SW480 (cell line): ENCODE measurements around the gene TMED4.

Experiments used
- DNase-seq: peaks from one replicate; pipeline ENCODE4 v3.0.0-alpha.2; 2016; ENCODE audit warnings: low spot score

The TMED4 gene

DNA sequence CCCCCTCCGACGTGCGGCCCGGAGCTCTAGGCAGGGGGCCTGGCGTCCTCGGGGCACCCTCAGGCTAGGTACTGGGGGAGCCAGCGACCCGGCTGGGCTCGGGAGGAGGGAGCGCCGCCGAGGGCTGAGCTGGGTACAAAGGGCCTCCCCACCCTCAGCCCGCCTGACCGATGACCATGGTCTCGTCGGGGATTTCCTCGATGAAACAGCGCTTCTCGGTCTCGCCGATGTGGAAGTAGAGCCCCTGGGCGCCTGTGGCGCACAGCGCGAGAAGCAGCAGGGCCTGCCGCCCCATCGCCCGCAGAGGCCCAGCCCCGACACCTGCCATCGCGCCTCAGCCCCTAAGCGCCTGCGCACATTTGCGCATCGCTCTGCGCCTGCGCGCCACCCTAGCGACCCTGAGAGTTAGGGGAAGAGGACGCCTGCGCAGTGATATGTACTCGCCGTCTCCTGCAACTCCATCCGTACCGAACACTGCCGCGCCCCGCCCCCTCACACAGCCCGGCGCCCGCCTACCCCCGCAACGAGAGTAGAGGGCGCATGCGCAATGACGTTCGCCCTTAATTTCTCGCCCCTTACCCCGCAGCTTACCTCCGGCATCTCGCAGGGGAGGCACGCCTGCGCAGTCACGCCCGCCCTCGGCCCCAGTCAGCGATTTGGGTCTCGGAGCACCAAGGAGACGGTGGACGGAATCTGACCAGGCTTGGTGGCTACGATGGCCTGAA lies at the start of gene TMED4:
Gene TMED4, minus strand, starts transcription at position 353 of the 725 bp plus-strand sequence. Its CDS starts 25 bp downstream, at position 328.
- DNase-seq: peak; percentile 100

GRCh38 chr7:44631458-44632115 lies 49.6 kb upstream of the TMED4 start:
- no peak for DNase-seq

DNA sequence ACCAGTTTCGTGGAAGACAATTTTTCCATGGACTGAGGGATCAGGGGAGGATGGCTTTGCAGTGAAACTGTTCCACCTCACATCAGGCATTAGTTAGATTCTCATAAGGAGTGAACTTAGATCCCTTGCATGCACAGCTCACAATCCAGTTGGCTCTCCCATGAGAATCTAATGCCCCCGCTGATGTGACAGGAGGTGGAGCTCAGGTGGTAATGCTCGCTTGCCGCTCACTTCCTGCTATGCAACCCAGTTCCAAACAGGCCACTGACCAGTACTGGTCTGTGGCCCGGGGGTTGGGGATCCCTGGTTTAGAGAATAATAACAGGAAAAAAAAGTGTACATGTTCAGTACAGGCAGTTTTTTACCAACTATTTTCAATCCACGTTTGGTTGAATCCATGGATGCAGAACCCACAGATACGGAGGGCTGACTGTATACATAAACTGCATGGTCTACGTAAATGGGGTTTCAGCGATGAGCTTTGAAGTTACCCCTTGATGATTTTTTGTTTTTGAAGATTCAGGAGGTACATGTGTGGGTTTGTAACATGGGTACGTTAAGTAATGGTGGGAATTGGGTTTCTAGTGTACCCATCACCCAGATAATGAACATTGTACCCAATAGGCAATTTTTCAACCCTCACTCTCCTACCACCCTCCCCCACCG lies 48.9 kb upstream of the TMED4 start:
- DNase-seq: no peak

DNA sequence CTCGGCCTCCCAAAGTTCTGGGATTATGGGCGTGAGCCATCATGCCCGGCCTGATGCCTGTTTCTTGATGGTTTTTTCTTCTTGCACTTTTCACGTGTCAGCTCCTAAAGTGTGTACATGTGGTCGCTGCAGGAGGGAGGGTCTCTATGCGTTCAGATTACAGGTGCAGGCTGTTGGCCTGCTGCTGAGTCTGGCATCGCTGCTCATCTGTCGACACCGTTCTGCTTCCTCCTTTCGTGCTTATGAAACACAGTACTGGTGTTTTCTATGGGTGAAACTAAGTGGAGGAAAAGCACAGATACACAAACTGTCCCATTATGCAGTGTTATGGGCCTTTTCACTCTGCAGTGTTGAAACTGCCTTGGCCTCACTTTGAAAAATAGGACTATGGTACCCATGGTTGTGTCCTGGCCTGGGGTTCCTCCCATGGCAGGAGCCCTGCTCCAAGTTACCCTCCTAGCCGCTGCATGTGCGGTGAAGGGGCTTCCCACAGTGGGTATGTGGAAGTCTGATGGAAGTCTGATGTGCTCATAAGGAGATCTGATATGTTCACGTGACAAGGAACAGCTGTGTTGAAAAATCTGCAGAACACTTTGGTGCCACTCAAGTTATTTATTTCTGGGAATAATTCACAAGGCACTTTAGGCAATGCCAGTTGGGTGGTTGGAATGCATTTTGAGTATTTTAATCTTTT lies 47.9 kb upstream of the TMED4 start:
- no peak for DNase-seq

DNA sequence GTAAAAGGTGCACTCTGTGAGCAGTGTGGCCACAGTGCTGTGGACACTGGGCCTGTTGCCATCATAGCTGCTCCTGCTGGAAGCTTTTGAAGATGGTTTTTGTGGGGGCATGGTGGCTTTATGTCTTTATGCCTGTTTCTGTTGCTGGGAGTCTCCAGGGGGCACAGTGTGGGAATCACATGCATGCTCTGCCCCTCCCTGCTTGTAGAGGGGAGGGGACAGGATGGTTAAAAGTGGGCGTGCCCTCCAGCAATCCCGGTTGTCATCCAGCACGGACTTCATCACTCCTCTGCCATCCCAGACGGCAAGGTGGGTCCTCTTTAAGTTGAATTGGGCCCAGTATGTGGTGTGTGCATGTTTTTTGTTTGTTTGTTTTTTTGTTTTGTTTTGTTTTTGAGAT lies 44.6 kb upstream of the TMED4 start:
- no peak for DNase-seq

DNA sequence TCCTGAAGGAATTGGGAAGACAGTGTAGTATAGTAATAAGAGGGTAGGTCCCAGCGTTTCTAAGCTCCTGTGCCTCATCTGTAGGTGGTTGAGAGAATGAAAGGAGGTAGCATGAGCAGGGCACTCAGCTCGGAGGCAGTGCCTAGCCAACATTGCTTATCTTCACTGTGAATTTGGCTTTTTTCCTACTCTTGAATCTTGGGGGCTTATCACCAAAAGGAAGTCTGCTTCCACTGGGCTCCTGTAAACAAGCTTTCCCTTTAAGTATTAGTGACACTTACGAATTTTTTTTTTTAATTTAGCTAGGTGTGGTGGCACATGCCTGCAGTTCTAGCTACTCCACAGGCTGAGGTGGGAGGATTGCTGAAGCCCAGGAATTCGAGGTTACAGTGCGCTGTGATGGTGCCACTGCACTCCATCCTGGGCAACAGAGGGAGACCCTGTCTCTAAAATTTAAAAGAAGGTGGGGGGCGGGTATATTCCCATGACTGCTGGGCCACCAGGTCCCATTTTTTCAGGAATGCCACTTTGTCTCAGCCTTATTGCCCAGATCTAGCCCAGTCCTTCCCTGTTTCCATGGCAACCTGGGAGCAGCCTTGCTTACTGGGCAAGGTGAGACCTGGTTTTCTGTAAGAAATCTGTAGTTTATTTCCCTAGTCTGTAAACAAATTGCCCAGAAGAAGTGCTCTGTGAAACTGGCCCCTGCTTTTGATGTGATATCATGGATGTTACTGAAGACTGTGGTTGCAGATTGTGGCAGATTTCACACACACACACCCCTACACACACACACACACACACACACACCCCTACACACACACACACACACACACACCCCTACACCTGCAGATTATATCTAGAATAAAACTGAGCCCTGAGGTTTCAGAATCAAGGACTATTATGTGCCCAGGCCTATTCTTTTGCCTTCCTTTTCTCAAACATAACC lies 43.8 kb upstream of the TMED4 start:
- no peak for DNase-seq

DNA sequence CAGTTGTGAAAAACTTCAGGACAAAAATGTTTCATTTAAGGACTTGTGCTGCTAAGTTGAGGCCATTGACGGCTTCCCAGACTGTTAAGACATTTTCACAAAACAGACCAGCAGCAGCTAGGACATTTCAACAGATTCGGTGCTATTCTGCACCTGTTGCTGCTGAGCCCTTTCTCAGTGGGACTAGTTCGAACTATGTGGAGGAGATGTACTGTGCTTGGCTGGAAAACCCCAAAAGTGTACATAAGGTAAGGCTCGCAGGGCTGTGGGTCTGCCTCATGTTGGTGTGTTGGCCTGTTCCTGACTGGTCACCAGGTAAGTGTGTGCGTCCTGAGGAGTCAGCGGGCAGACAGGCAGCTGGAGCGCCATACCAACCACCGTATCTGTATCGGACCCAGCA lies 42.3 kb upstream of the TMED4 start:
- no peak for DNase-seq

DNA sequence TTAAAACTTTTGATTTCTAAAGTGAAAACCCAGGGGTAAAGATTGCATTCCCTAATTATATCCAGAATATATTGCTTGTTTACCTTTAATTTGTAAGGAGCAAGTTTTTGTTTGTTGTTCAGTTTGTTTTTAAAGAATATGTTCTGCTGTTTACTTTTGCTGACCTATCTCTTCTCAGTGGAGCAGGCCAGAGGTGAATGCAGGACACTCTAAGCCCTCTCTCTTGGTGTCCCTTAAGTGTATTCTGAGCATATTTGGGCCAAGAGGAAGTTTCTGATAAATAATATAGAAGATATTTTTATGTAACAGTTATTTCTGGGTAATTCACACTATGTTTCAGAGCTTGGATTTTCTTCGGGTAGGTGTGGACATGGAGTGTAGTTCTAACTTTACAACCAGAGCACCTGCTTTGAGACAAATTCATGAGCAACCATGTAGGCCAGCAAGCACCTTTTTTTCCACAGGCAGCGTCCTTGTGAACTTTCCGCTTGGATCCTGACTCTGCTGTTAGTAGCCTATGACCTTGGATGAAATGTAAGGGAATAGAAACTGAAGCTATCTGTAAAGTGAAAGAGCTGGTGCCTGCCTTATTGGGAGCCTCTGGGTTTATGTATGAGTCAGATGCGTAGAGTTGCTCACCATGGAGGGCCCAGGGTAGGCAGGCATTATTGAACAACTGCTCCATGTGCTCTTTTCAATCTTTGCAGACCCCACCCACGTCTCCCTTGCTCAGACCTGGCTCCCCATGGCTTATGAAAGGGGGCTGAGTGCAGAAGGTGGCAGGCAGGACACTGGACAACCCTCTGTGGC lies 40.5 kb upstream of the TMED4 start:
- no peak for DNase-seq

GRCh38 chr7:44621750-44622103 lies 39.7 kb upstream of the TMED4 start:
- DNase-seq: no peak

DNA sequence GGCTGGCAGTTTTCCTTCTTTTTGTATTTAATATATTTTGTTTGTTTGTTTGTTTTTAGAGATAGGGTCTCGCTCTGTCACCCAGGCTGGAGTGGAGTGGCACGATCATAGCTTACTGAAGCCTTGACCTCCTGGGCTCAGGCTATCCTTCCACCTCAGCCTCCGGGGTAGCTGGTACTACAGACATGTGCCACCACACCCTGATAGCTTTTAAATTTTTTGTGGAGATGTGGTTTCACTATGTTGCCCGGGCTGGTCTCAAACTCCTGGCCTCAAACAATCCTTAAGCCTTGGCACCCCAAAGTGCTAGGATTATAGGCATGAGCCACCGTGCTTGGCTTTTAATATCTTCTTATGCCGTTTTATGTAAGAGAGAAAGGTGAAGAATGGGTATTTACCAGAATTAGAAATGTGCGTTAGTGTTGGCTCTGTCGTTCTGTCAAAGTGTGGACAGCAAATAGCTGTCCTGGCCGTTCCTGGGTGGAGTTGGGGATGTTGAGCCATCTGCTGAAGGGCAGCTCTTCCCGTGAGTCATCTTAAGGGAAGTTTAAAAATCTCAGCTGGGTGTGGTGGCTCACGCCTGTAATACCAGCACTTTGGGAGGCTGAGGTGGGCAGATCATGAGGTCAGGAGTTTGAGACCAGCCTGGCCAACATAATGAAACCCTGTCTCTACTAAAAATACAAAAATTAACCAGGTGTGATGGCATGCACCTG lies 39.2 kb upstream of the TMED4 start:
- no peak for DNase-seq

- no peak for DNase-seq
These were observed 36.7 kb upstream of the TMED4 start for GRCh38 chr7:44618753-44619152.

- no peak for DNase-seq
These were observed 36.0 kb upstream of the TMED4 start for GRCh38 chr7:44618045-44618444.

DNA sequence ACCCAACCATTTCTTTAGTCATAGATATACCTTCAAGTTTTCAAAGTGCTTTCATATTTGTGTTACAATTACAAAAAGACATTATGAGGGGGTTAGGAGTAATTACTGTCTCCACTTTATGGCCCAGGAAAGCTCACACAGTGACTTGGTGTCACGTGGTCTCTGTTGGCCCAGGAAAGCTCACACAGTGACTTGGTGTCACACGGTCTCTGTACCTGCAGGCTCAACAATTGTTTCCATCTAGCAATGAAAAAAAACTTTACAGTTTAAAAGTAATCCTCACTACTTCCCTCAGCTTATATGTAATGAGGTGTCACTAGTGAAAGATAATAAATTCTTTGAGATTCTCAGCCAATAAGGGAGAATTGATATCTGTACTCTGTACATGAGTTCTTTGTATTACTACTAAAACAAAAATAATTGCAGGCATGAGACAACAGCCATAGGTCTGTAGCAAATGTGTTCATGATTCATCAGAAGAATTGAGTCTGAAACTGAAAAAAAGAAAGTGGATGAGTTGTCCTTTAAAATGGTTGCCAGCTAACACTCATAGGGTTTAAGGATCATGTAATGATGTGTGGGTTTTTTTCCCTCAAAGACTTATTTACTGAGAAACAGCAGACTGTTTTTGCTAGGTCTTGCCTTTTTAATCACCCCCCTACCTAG lies 35.3 kb upstream of the TMED4 start:
- DNase-seq: no peak

DNA sequence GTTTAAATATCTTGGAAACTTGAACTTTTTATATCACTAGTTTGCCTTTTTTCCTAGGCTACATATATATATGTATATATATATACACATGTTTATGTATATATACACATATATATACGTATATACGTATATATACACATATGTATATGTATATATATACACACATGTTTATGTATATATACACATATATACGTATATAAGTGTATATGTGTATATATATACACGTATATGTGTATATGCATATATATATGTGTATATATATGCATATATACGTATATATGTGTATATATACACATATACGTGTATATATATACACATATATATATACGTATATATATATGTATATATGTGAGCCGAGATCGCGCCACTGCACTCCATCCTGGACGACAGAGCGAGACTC lies 34.5 kb upstream of the TMED4 start:
- no peak for DNase-seq

GRCh38 chr7:44615793-44616192 lies 33.8 kb upstream of the TMED4 start:
- no peak for DNase-seq

DNA sequence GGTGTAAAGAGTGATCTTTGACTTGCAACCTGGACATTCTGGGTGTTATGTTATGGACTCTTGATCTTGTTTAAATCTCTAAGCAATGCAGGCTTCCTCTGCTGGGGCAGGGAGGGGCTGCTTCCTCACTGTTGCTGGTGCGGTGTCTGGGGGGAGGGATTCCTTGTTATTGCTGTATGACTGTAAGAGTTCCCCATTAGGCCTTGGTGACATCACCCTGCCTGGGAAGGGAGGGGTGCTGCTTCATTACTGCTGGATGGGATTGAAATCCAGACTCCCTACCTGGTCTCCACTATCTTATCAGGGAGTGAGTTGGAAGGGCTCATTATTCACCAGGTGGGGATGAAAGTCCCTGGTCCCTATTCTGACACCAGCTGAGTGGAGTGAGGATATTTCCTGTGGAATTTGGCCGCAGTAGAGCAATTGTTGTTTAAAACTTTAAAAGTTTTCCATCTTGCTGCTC lies 33.1 kb upstream of the TMED4 start:
- no peak for DNase-seq

GRCh38 chr7:44609829-44610228 lies 27.8 kb upstream of the TMED4 start:
- no peak for DNase-seq

- peak; percentile 46 for DNase-seq
These were observed 27.1 kb upstream of the TMED4 start for GRCh38 chr7:44608916-44609648.
